SW 1271 (cell line): ENCODE measurements around the gene APBA2.
A peak's percentile ranks its signal among the peaks of the same experiment; 100 is the strongest.

Experiments used
- DNase-seq, 2 experiments: peaks; one replicate each; lab custom pipeline; 2025; lab: John Stamatoyannopoulos, UW

The APBA2 gene

DNA sequence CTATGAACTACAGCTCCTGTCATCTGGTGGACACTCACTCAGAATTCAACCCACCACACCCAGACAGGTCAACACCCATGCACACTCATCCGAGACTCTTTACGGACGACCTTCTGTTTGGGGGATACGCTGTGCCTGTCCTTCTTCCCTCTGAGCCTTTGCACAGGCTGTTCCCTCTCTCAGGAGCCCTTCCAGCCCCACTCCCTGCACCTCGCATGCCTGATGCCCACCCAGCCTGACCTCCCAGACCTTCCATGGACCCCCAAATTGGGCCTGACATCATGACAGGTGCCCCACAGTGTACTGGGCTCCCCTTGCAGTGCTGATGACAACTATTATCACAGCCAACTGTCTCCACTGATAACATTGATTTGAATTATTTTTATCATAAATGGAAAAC lies 248.0 kb downstream of the APBA2 start:
- no peak for DNase-seq

DNA sequence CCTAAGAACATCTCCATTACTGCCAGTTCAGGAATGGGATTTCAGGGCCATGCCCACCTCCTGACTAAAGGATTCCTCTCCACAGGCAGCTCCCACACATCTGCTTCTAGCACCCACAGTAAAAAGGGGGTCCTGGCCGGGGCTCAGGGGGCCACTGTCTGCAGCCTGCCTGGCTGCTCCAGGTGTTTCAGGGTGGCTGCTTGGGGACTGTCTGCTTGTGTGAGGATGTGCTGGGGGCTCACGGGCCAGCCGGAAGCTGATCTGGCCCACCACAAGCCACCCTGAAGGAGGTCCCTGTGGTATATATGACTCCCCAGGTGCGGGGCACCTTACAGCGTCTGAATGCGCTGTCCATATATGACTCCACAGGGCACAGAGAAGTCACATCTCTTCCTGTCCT lies 248.5 kb downstream of the APBA2 start:
- DNase-seq, result no peak

DNA sequence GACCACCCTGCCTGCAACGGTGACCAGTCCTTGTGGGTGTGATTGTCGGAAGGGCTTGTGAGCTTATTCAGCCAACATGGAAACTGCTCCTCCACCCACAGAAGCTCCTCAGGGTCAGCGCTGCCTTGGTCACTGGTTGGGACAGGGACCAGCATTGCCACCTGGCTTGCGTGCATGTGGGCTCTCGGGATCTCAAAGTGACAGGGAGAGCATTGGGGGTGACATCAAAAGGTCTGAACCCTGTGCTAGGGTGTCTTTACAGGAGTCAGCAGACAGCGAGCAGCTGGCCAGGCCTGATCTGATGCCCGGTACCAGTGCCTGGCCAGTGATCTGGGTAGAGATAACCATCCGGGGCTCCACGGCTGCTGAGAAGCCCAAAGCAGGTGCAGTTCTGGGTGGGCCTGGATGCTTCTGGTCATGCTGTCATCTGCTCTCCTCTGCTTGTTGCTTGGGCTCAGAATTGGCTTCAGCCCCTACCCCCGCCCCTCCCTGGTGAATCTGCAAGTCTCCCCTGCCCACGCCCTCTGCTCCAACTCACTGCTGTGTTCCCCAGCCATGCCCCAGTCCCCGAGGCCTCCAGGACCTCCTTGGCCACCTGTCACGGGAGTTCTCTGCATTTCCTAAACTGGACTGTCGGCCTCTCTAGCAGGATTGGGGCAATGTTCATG lies 249.0 kb downstream of the APBA2 start:
- DNase-seq, result no peak

DNA sequence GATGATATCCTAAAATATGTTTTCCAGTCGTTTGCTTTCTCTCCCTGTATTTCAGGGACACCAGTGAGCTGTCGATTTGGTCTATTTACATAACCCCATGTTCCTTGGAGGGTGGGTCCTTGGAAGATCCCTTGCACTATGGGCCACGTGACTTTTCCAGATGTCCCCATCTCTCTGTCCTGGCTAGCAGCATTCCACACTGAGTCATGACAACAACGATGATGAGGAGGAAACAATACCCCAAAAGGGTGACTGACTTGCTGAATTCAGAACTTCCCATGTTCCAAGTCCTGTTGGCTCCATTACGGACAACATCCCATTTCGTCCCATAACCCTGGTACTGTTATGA lies 249.5 kb downstream of the APBA2 start:
- DNase-seq, result no peak

DNA sequence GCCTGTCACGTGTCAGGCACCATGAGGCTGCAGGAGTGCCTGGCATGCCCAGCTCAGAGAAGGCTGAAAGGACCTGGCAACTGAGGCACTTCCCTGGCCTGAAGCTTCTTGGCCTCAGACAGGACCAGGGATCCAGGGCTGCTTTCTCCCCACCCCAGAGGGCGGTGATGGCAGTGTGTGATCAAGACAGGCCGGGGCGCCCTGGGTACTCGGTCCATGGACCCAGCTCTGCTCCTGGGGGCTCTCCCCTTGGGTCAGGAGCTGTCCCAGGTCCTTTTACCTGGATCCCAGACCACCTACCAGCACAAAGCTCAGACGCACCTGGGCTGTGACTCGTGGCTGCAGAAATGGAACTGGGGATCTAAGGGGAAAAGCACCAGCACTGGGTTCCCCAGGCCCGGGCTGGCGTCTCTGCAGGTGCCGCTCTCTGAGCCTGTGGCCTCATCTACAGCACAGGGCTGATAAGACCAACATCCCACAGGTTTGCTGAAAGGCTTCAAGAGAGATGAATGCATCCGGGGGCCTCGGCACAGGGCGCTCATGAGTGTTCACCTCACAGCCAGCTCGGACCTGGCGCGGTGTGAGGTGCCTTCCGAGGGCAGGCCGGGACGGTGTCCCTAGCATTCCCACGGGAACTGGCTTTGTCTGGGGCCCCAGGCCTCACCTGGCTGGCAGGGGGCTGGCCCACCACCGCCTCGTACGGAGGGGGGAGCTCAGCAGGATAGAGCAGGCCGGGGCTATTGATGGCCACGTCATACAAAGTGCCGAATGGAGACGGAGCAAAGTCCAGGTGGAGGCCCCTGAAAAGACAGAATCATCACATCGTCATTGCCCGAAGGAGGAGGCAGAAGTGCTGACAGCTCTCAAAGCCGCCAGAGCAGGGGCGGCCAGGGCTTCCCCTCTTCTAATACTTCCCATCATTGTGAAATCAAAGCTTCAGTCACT lies 250.2 kb downstream of the APBA2 start:
- no peak for DNase-seq

DNA sequence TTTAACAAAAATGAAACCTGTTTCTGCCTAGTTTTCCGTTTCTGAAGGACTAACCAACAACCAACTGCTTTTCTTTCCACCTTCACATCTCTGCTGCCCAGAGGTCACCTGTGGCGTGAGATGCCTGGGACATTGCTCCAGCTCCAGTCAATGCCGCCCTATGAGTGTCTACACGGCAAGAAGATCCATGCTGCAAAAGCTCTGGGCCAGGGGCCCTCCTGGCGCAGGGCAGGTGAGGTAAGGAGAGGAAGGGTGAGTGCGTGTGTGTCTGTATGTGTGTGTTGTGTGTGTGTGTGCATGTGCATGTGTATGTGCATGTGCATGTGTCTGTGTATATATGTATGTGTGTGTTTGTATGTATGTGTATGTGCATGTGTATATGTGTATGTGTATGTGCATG lies 252.5 kb downstream of the APBA2 start:
- DNase-seq, result no peak

DNA sequence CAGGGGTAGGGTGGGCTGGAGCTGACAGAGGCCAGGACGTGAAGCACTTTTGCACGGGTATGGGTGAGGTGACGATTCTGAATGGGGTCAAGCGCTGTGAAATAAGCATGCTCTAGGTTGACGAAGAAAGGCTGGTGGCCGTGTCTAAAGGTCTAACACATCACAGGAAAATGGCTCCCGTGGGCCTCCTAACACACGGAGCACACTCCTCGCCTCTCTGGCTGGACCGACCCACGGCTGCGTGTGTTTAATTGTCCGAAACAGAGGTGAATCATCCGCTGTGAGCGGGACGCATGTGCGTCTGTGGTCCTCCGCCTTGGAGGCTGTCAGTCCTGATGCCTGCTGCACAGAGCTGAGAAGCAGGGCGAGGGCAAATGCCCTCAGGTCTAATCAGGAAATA lies 253.3 kb downstream of the APBA2 start:
- no peak for DNase-seq

DNA sequence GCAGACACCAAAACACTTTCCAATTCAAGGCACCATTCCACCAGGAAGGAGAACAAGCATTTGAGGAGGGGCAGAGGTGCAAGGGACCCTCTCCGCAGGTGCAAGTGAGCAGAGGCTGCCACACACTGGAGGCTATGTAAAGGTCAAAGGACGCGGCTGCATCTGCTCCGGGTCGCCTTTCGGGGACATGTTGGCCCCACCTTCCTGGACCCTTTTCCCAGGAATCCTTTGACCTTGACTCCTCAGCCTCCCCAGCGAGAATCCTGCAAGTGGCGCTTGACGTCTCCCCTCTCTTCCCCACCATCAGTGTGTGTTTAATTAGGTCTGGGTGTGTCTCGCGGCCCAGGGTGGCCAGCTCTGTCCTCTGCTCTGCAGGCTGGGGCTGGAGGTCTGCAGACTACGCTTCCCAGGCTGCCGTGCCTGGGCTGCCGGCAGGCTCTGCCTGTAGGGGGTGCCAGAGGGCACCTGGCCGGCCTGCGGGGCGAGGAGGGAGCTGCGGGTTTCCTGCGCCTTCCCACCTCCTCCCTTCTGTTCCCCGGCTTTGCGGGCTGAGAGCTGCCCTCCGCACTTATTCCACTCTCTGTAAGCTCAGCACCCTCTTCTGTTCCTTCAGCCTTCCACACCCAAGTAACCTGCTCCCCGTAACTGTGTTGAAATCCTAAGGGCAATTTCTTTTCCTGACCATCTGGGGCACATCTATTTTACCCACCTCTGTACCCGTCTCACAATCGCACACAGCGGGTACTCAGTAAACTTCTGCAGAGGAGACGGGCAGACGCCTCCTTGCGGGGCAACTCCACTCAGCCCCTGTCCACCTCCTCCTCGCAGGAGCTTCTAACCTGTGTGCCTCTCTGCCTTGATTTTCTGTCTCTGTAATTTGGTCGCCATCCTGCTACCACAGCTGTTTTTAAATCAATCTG lies 254.0 kb downstream of the APBA2 start:
- DNase-seq, result no peak

DNA sequence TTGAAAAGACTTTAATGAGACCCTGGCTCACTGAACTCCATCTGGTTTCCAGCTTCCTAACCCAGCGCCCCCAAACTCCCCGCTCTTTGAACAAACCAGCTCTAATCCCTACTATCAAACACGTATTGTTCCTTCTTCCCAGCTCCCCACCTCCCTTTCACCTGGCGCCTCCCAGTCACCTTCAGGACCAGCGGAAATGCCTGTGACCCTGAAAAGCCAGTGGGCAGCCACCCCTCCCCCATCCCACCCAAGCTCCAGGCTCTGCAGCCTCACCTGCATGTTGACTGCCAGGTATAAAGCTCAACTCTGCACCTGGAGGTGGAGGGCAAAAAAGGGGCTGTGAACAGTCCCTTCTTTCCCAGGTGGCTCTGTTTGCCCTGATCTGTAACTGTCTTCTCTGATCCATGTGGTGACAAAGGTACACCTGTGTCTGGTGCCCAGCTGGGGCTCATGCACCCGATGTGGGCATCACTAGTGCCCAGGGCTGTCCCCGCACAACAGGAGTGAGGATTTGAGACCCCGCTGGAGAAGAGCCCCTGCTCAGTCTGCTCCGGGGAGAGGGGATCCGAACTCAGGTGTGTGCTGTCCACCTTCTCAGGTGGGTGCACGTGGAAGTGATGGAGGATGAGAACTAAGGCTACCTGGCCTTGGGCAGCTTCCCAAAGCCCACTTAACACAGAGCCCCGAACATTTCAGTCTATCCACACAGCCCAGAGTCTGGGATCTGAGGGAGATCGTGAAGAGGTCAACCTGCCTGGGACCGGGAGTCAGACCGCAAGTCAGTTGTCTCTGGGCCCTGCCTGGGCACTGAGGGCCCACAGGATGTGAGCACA lies 254.9 kb downstream of the APBA2 start:
- no peak for DNase-seq

DNA sequence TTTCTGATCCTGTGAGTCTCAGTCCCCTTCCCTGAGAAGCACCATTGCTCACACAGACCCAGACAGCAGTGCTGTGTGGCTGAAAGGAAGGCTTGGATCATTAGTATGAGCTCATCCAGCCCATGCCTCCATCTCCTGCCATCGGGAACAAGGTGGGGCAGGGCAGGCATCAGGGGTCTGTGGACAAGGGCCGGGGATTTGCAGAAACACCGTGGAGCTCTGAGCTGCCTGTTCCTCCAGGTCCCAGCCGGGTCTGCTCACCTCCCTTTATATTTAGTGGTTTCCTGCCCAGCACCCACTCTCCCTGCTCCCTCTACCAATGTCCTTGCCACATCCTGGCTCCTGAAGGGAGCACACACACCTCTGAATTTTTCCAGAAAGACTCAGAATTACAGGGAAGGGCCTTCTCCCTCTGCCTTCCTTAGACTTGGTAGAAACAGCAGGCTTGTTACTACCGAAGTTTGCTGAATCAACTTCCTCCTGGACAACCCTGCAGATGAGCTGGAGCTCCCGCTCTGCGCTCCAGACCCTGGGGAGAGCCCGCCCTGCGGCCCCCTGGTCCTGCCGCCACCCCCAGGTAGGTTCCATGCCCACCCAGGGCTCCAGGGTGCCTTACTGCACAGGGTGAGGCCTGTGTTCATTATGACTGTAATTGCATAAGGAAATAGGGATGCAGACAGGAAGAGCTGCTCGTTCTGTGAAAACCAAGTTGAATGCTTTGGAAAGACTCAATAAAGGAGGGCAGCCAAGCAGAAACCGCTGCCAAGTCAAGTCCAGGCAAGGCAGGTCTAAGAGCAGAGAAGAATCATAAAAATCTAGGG lies 255.7 kb downstream of the APBA2 start:
- no peak for DNase-seq

DNA sequence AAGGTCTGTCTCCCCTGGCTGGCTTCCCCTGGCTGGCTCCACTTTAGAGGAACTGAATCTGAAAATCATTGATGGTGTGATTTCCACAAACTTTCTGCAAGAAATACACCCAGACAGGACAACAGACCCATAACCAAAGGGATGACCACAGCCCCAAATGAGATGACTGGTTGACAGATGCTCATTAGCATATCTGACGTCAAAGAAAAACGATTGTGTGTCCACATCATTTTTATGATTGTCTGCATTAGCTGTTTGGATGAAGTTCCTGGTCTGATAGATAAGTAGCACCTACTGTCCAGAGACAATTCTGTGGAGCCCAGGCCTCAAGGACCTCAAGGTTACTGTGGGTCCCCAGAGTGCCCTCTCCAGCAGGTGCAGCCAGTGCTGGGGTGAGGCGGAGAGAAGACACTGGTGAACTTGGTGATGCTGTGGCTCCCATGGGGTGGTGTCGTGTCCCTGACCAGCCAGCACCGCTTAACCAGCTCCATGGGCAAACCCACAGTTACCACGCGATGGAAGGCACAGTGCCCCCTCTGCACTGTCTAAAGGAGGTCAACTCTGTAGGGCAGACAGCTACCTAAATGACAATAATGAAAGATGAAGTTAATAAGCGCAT lies 256.5 kb downstream of the APBA2 start:
- no peak for DNase-seq

DNA sequence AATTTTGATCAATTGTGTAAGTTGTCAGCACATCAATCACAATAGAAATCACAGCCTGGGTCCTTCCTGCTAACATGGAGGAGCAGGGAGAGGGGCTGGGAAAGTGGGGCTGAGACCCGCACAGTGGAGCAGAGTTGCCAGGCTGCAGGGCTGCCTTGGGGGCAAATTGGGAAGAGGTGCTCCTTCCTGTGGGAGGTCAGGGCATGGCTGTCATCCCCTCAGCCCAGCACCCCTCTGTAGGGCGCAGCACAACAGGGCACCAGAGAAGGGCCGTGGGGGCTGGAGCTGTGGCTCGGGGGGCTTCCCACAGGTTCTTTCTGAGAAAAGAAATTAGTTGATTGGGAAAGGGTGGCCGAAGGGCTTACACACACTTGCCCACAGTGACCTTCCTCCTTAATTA lies 257.5 kb downstream of the APBA2 start:
- DNase-seq, result no peak

DNA sequence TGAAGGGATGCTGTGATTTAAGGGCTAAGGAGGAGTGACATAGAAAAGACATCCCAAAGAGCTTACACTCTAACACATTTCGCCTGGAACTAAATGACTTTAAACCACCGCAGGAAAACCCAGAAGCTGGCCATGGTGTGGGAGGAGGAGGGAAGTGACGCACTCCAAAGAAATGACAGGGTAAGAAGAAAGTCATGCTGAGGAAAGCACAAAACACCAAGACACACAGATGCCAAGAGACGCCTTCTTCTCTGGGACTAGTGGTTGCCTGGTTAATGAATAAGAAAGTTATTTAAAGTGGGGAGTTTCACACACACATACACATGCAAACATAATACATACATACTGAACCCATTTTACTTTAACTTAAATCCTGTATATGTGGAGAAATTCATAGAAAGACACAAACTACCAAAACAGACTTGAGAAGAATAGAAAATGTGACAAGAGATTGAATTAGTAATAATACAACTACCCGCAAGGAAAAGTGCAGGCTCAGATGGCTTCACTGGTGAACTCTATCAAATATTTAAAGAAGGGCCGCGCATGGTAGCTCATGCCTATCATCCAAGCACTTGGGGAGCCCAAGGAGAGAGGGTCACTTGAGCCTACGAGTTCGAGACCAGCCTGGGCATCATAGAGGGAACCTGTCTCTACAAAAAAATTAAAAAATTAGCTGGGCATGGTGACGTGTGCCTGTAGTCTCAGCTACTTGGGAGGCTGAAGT lies 258.3 kb downstream of the APBA2 start:
- DNase-seq, result peak in 1 of 2 experiments; percentile 4

DNA sequence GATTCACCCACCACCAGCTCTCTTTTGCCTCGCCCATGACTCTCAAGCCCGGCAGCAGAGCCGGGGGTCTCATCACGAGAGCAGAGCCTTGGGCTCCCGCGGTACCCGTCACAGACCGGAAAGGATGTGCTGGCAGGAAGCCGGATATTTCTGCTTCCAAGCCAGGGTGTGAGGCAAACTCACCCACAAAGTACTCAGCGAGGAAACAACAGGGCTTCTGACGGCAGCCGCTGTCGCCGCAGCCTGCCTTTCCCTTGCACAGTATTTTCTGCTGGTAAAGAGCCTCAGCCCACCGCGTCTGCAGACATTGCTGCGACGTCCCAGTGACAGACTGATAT lies 263.9 kb downstream of the APBA2 start:
- no peak for DNase-seq

DNA sequence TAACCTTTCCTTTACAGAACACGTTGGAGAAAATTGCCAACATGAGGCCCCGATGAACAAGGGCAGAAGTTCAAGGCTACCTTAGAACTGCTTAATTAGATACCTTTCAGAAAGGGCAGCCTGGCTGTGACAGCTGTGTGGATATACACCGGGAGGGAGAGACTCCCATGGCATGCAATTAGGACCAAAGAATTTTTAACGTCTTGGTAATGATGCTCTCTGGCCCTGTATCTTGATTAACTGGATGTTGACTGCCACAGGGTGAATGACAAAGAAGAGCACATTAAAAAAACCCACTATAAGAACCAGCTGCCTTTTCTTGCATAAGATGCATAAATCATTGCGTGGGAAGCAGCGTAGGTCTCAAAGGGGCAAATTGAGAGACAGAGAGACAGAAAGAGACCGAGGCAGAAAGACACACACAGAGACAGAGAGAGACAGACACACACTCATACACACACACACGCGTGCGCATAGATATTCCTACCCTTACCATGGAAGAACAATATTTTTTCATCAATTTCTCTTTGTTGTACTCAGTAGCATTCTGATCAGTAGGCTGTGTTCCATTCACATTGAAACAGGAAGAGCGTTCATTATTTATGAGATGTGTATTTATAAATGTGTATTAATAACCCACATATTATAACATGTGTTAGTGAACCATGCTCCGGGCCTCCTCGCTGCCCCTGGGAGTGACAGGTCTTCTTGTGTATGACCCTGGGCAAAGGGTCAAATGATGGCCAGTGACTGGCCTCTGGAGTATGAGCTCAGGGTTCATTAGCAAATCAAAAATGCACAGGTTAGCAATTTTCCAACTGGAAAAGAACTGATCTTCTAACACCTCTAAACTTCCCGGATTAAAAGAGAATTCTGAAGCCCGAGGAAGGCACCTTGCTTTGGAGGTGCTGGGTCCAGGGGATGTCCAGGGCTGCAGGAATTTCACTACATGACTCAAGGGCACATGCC lies 265.0 kb downstream of the APBA2 start:
- DNase-seq, result no peak

DNA sequence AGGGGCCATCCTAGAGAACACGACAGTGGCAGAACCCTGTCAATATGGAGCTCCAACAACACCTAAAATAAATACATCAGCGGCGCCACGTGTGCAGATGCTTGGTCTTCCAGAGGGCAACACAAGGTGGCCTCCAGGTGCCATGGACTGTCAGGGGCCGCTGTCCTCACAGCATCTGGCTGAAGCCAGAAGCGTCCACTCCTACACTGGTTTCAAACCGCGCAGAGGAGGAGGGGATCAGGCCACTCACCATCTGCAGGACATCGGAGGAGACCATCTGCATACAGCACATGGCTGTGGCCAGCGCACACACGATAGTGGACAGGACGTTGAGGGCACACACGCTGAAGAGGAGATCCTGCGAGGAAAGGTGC lies 265.7 kb downstream of the APBA2 start:
- DNase-seq, result no peak

DNA sequence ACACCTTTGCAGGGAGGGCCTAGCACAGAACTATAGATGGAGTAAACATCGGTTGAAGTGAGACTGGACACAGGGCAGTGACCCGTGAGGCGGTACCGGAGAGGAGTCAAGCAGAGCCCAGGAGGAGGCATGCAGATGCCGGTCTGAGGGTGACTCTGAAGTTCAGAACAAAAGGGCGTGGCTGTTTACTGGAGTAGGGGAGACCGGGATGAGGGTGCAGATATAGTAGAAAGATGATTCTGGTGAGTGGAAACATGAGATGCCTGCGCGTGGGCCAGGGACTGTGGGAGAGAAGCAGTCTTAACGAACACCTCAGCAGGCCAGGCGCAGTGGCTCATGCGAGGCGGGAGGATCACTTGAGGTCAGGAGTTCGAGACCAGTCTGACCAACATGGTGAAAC lies 270.7 kb downstream of the APBA2 start:
- no peak for DNase-seq

DNA sequence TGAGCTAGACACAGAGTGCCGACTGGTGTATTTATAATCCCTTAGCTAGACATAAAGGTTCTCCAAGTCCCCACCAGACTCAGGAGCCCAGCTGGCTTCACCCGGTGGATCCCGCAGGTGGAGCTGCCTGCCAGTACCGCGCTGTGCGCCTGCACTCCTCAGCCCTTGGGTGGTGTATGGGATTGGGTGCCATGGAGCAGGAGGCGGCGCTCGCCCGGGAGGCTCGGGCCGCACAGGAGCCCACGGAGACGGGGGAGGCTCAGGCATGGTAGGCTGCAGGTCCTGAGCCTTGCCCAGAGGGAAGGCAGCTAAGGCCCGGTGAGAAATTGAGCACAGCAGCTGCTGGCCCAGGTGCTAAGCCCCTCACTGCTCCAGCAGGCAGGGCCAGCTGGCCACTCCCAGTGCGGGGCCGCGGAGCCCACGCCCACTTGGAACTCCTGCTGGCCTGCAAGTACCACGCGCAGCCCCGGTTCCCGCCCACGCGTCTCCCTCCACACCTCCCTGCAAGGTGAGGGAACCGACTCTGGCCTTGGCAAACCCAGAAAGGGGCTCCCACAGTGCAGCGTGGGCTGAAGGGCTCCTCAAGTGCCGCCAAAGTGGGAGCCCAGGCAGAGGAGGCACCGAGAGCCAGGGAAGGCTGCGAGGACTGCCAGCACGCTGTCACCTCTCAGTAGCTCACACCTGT lies 274.1 kb downstream of the APBA2 start:
- DNase-seq, result no peak
